ENCODE measurements around the gene EYA2. TPM values are rescaled to one million over a fixed set of nuclear protein-coding genes. Genes with fewer than 3 reads are reported as not detected.

EYA2 gene
- polyA plus RNA-seq, 2 donors: 21.5 to 23.6 TPM

GRCh38 chr20:47018381-47018780 lies 123.7 kb downstream of the EYA2 start:
- Histone ChIP-seq H3K36me3 (ENCODE audit: control insufficient read depth in 2 of 2, insufficient read depth in 2 of 2, low read length in 1 of 2) (peaks cover 0 to 11% of the 10 kb centered on the region in 2 donors), H3K27ac (ENCODE audit: low read depth in 2 of 2, low read length in 1 of 2) (no peak overlapping the region), H3K9me3 (ENCODE audit: control insufficient read depth in 2 of 2, insufficient read depth in 1 of 2, low read depth in 1 of 2, low read length in 1 of 2) (no peaks in the 10 kb centered on the region), H3K4me1 (ENCODE audit: control insufficient read depth in 2 of 2, insufficient read depth in 2 of 2, low read length in 1 of 2) (no peaks in the 10 kb centered on the region), H3K27me3 (ENCODE audit: control insufficient read depth in 1 of 2, insufficient read depth in 2 of 2, low read length in 2 of 2) (no peaks in the 10 kb centered on the region), H3K4me3 (ENCODE audit: low read depth in 1 of 2, low read length in 2 of 2) (no peak overlapping the region)
- WGBS, 2 donors: 85 to 86% methylated on average over 11 of the region's 11 CpGs

- 37 to 42% methylated on average over 7 of the region's 7 CpGs for WGBS, 2 donors
- H3K27ac ChIP-seq (ENCODE audit: low read depth in 2 of 2, low read length in 1 of 2): no peak overlapping the region
Observed at GRCh38 chr20:47019121-47019824, 124.6 kb downstream of the EYA2 start.

DNA sequence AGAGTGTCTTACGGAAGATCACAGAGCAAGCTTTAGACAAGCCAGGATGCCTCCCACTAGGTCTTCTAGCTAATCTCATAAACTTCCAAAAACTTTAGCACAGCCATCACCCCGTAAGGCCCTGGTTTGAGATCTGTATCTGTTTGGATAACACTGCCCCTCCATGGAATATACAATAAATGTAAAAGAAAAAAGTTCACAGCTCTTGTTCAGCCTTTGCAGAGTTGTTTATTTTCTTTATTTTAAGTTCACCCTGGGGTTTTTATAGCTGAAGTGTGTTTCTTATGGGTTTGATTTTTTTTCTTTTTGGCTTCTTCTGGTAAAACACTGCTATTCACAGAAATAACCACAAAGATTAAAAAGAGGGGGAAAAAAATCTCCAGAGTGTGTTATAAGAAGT lies 125.6 kb downstream of the EYA2 start:
- H3K9me3 ChIP-seq (ENCODE audit: control insufficient read depth in 2 of 2, insufficient read depth in 1 of 2, low read depth in 1 of 2, low read length in 1 of 2): no peaks in the 10 kb centered on the region
- WGBS, 2 donors: 69 to 72% methylated on average over 2 of the region's 2 CpGs
- H3K27me3 ChIP-seq (ENCODE audit: control insufficient read depth in 1 of 2, insufficient read depth in 2 of 2, low read length in 2 of 2): no peaks in the 10 kb centered on the region
- peaks cover 0 to 14% of the 10 kb centered on the region in 2 donors for H3K36me3 ChIP-seq (ENCODE audit: control insufficient read depth in 2 of 2, insufficient read depth in 2 of 2, low read length in 1 of 2)
- H3K4me3 ChIP-seq (ENCODE audit: low read depth in 1 of 2, low read length in 2 of 2): no peak overlapping the region
- no peak overlapping the region for H3K27ac ChIP-seq (ENCODE audit: low read depth in 2 of 2, low read length in 1 of 2)
- H3K4me1 ChIP-seq (ENCODE audit: control insufficient read depth in 2 of 2, insufficient read depth in 2 of 2, low read length in 1 of 2): no peaks in the 10 kb centered on the region

More at GRCh38 chr20:47019121-47019824, 124.6 kb downstream of the EYA2 start:
- H3K4me1 ChIP-seq (ENCODE audit: control insufficient read depth in 2 of 2, insufficient read depth in 2 of 2, low read length in 1 of 2): no peaks in the 10 kb centered on the region
- H3K36me3 ChIP-seq (ENCODE audit: control insufficient read depth in 2 of 2, insufficient read depth in 2 of 2, low read length in 1 of 2): peaks cover 0 to 13% of the 10 kb centered on the region in 2 donors
- no peak overlapping the region for H3K4me3 ChIP-seq (ENCODE audit: low read depth in 1 of 2, low read length in 2 of 2)
- no peaks in the 10 kb centered on the region for H3K9me3 ChIP-seq (ENCODE audit: control insufficient read depth in 2 of 2, insufficient read depth in 1 of 2, low read depth in 1 of 2, low read length in 1 of 2)
- no peaks in the 10 kb centered on the region for H3K27me3 ChIP-seq (ENCODE audit: control insufficient read depth in 1 of 2, insufficient read depth in 2 of 2, low read length in 2 of 2)

DNA sequence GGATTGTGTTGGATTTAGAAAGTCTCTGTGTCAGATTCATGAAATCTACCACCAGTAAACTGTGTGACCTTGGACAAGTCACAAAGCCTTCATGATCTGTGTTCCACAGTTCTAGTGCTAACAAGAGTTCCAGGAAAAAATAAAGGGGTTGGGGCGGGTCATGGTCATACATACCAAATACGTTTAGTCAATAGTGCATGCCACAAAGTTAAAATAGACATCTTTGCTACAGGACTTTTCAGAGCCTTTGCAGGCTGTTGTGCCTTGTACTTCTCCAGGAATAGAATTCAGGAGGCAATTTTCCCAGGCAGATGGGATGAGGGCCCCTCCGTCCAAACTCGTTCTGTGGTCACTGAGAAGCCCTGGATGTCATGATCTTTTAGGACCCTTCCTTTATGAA lies 127.2 kb downstream of the EYA2 start:
- H3K27ac ChIP-seq (ENCODE audit: low read depth in 2 of 2, low read length in 1 of 2): no peak overlapping the region
- 80 to 82% methylated on average over 4 of the region's 4 CpGs for WGBS, 2 donors
- no peaks in the 10 kb centered on the region for H3K4me1 ChIP-seq (ENCODE audit: control insufficient read depth in 2 of 2, insufficient read depth in 2 of 2, low read length in 1 of 2)
- peaks cover 0 to 7% of the 10 kb centered on the region in 2 donors for H3K36me3 ChIP-seq (ENCODE audit: control insufficient read depth in 2 of 2, insufficient read depth in 2 of 2, low read length in 1 of 2)
- H3K4me3 ChIP-seq (ENCODE audit: low read depth in 1 of 2, low read length in 2 of 2): no peak overlapping the region
- H3K27me3 ChIP-seq (ENCODE audit: control insufficient read depth in 1 of 2, insufficient read depth in 2 of 2, low read length in 2 of 2): no peaks in the 10 kb centered on the region
- H3K9me3 ChIP-seq (ENCODE audit: control insufficient read depth in 2 of 2, insufficient read depth in 1 of 2, low read depth in 1 of 2, low read length in 1 of 2): no peaks in the 10 kb centered on the region

DNA sequence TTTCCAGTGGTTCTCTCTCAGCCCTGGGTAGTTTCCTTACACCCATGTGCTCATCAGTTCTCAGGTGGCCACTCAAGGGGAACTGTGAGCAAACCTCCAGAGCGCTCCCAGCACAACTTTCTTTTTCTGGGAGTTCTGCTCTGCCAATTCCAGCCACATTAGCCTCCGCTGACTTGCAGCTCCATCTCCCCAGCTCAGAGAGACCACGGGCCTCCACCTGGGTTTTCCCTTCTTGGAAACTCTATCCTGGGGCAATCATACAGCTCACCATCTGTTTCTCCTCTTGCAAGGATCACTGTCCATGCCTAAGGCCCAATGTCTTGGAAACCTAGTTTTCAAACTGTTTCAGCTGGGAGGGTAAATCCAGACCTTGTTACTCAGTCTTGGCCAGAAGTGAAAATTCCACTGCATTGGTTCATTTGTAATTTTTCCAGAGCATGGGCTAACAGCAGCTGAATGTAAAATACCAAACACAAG lies 129.9 kb downstream of the EYA2 start:
- Histone ChIP-seq H3K4me3 (ENCODE audit: low read depth in 1 of 2, low read length in 2 of 2) (no peak overlapping the region), H3K27me3 (ENCODE audit: control insufficient read depth in 1 of 2, insufficient read depth in 2 of 2, low read length in 2 of 2) (no peaks in the 10 kb centered on the region), H3K27ac (ENCODE audit: low read depth in 2 of 2, low read length in 1 of 2) (no peak overlapping the region), H3K9me3 (ENCODE audit: control insufficient read depth in 2 of 2, insufficient read depth in 1 of 2, low read depth in 1 of 2, low read length in 1 of 2) (peaks cover 0 to 4% of the 10 kb centered on the region in 2 donors), H3K36me3 (ENCODE audit: control insufficient read depth in 2 of 2, insufficient read depth in 2 of 2, low read length in 1 of 2) (peaks cover 0 to 7% of the 10 kb centered on the region in 2 donors), H3K4me1 (ENCODE audit: control insufficient read depth in 2 of 2, insufficient read depth in 2 of 2, low read length in 1 of 2) (no peaks in the 10 kb centered on the region)
- 65 to 67% methylated on average over 3 of the region's 3 CpGs for WGBS, 2 donors

DNA sequence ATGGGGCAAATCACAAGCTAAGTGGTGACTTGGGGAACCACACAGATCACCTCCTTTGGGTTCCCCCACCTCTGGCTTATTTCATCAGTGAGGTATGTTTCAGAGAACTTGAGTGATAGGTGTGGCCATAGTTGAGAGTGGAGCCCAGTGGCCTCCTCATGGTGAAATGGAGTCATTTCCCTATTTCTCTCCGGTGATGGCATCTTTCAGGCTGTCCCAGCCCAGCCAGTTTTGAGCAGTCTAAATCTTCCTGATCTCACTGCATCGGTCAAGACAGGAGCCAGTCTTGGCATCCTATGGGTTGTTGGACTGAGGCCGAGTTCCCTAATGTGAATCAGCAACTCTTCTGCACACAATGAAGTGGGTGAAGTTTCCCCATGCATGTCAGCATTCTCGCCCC lies 132.4 kb downstream of the EYA2 start:
- Histone ChIP-seq H3K9me3 (ENCODE audit: control insufficient read depth in 2 of 2, insufficient read depth in 1 of 2, low read depth in 1 of 2, low read length in 1 of 2) (peaks cover 0 to 4% of the 10 kb centered on the region in 2 donors), H3K27ac (ENCODE audit: low read depth in 2 of 2, low read length in 1 of 2) (peak overlapping the region; percentile 68 to 82), H3K36me3 (ENCODE audit: control insufficient read depth in 2 of 2, insufficient read depth in 2 of 2, low read length in 1 of 2) (peaks cover 0 to 7% of the 10 kb centered on the region in 2 donors), H3K4me3 (ENCODE audit: low read depth in 1 of 2, low read length in 2 of 2) (no peak overlapping the region), H3K4me1 (ENCODE audit: control insufficient read depth in 2 of 2, insufficient read depth in 2 of 2, low read length in 1 of 2) (peaks cover 0 to 2% of the 10 kb centered on the region in 2 donors), H3K27me3 (ENCODE audit: control insufficient read depth in 1 of 2, insufficient read depth in 2 of 2, low read length in 2 of 2) (no peaks in the 10 kb centered on the region)
- WGBS, 2 donors: 49 to 51% methylated on average over 4 of the region's 4 CpGs

- Histone ChIP-seq H3K36me3 (ENCODE audit: control insufficient read depth in 2 of 2, insufficient read depth in 2 of 2, low read length in 1 of 2) (peaks cover 0 to 7% of the 10 kb centered on the region in 2 donors), H3K27ac (ENCODE audit: low read depth in 2 of 2, low read length in 1 of 2) (peak overlapping the region; percentile 68 to 70), H3K4me3 (ENCODE audit: low read depth in 1 of 2, low read length in 2 of 2) (no peak overlapping the region), H3K4me1 (ENCODE audit: control insufficient read depth in 2 of 2, insufficient read depth in 2 of 2, low read length in 1 of 2) (peaks cover 0 to 2% of the 10 kb centered on the region in 2 donors), H3K9me3 (ENCODE audit: control insufficient read depth in 2 of 2, insufficient read depth in 1 of 2, low read depth in 1 of 2, low read length in 1 of 2) (peaks cover 0 to 4% of the 10 kb centered on the region in 2 donors), H3K27me3 (ENCODE audit: control insufficient read depth in 1 of 2, insufficient read depth in 2 of 2, low read length in 2 of 2) (no peaks in the 10 kb centered on the region)
- WGBS, 2 donors: 73 to 74% methylated on average over 3 of the region's 3 CpGs
Observed at GRCh38 chr20:47027456-47027855, 132.8 kb downstream of the EYA2 start.

DNA sequence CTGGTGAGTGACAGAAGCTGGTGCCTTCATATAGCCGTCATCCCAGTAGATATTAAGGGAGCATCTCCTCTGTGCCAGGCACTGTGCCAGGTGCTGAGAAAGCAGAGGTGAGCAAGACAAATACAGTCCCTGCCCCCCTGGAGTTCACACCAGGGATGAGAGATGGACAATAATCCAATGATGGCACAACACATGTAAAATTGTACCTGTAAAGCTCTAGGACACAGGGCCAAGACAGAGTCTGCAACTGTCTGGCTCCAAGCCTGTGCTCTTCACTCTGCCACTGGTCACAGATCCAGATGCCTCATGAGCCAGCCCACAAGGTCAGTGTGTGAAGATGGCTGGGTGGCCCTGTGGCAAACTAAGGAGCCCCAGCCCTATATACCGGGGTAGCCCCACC lies 133.8 kb downstream of the EYA2 start:
- Histone ChIP-seq H3K36me3 (ENCODE audit: control insufficient read depth in 2 of 2, insufficient read depth in 2 of 2, low read length in 1 of 2) (peaks cover 0 to 7% of the 10 kb centered on the region in 2 donors), H3K4me3 (ENCODE audit: low read depth in 1 of 2, low read length in 2 of 2) (no peak overlapping the region), H3K9me3 (ENCODE audit: control insufficient read depth in 2 of 2, insufficient read depth in 1 of 2, low read depth in 1 of 2, low read length in 1 of 2) (peaks cover 0 to 4% of the 10 kb centered on the region in 2 donors), H3K4me1 (ENCODE audit: control insufficient read depth in 2 of 2, insufficient read depth in 2 of 2, low read length in 1 of 2) (peaks cover 0 to 2% of the 10 kb centered on the region in 2 donors), H3K27me3 (ENCODE audit: control insufficient read depth in 1 of 2, insufficient read depth in 2 of 2, low read length in 2 of 2) (no peaks in the 10 kb centered on the region), H3K27ac (ENCODE audit: low read depth in 2 of 2, low read length in 1 of 2) (no peak overlapping the region)
- WGBS, 2 donors: 94 to 96% methylated on average over 2 of the region's 2 CpGs

DNA sequence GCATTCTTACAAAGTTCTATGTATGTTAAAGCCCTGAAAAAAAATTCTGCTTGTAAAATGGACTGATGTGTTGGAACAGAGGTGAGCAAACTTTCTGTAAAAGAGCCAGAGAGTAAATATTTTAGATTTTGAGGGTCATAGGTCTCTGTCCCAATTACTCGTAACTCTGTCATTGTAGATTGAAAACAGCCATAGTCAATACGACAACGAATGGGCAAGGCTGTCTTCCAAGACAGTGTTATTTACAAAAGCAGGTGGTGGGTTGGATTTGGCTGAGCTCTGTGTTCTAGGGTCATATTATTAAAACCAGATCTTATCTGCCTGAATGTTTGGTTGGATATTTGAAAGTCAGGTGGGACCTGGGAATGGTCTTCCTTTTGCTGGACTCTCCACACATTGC lies 135.2 kb downstream of the EYA2 start:
- Histone ChIP-seq H3K4me3 (ENCODE audit: low read depth in 1 of 2, low read length in 2 of 2) (no peak overlapping the region), H3K4me1 (ENCODE audit: control insufficient read depth in 2 of 2, insufficient read depth in 2 of 2, low read length in 1 of 2) (peaks cover 0 to 2% of the 10 kb centered on the region in 2 donors), H3K36me3 (ENCODE audit: control insufficient read depth in 2 of 2, insufficient read depth in 2 of 2, low read length in 1 of 2) (peaks cover 0 to 4% of the 10 kb centered on the region in 2 donors), H3K9me3 (ENCODE audit: control insufficient read depth in 2 of 2, insufficient read depth in 1 of 2, low read depth in 1 of 2, low read length in 1 of 2) (peaks cover 0 to 4% of the 10 kb centered on the region in 2 donors), H3K27ac (ENCODE audit: low read depth in 2 of 2, low read length in 1 of 2) (no peak overlapping the region), H3K27me3 (ENCODE audit: control insufficient read depth in 1 of 2, insufficient read depth in 2 of 2, low read length in 2 of 2) (no peaks in the 10 kb centered on the region)
- 63 to 68% methylated on average over 3 of the region's 3 CpGs for WGBS, 2 donors

All from esophagus (tissue), 2 donors.